HepG2 (cell line): ENCODE measurements around the gene OR10P1. TPM values are rescaled to one million over a fixed set of nuclear protein-coding genes. Genes with fewer than 3 reads are reported as not detected.

Source experiments
- ATAC-seq: fragments of 200-7000 bp; cut with Tn5 transposase; 3 replicates; pipeline ENCODE4 v1.9.1; 2020; ENCODE audit warnings: mild to moderate bottlenecking, moderate library complexity
- BruUV-seq: library from RNA; stranded (reverse); fragments of 400-500 nt; replicated peaks from 2 replicates; lab custom pipeline; 2021; lab: Mats Ljungman, UMichigan
- CTCF ChIA-PET: fragments of 300-600 bp; formaldehyde crosslinking; extraction: SDS; loops from one replicate; lab custom pipeline; 2021; ENCODE audit warnings: low total read pairs, inconsistent platforms, low intra/inter-chr PET ratio; lab: Yijun Ruan, JAX
- POLR2A ChIA-PET: fragments of 350-600 bp; sonication (Branson Sonifier 250); formaldehyde crosslinking; loops from one replicate; lab custom pipeline; 2020; ENCODE audit warnings: antibody characterized with exemption, inconsistent platforms; lab: Yijun Ruan, JAX
- DNase-seq: peaks from one replicate; pipeline ENCODE4 v3.0.0-alpha.2; 2015; ENCODE audit warnings: low spot score
- FAIRE-seq: peaks from 3 replicates; lab custom pipeline; 2011; peaks lifted over from hg19 to GRCh38; lab: Jason Lieb, UNC
- H2AFZ ChIP-seq: one replicate; pipeline ENCODE4 v1.6.1; 2011; ENCODE audit warnings: low read length, inconsistent platforms
- H3K27ac ChIP-seq: fragments of 300-600 bp; 3 replicates; pipeline ENCODE4 v1.8.0; 2011; ENCODE audit warnings: mixed run types, mild to moderate bottlenecking, mixed read lengths, low read length, inconsistent platforms; ENCODE audit not compliant: insufficient read depth; ENCODE audit errors: extremely low read length
- H3K27me3 ChIP-seq, 2 experiments: fragments of 200-600 bp in 1 of 2; 2 replicates in 1 of 2; 3 replicates in 1 of 2; pipeline versions ENCODE4 v1.6.0 to v1.8.0; 2011; ENCODE audit warnings: low read length in 2 of 2, mild to moderate bottlenecking in 2 of 2, moderate library complexity in 2 of 2, inconsistent platforms in 1 of 2; ENCODE audit not compliant: insufficient read depth in 2 of 2, control insufficient read depth in 1 of 2
- H3K36me3 ChIP-seq, 2 experiments: fragments of 200-600 bp in 1 of 2; replicated peaks in 1 of 2; 2 replicates in 1 of 2; 3 replicates in 1 of 2; pipeline versions ENCODE4 v1.5.1 to v1.8.0; 2011; ENCODE audit warnings: low read length in 2 of 2, inconsistent platforms in 1 of 2; ENCODE audit not compliant: insufficient read depth in 2 of 2, control insufficient read depth in 1 of 2
- H3K4me1 ChIP-seq: 2 replicates; pipeline ENCODE4 v1.5.1; 2012; ENCODE audit warnings: low read length, inconsistent platforms; ENCODE audit not compliant: insufficient read depth
- H3K4me2 ChIP-seq: 2 replicates; pipeline ENCODE4 v1.6.0; 2011; ENCODE audit warnings: low read depth, low read length, inconsistent platforms
- H3K4me3 ChIP-seq, 3 experiments: fragments of 200-600 bp in 1 of 3; sonication (generic), shearing (Covaris generic) in 1 of 3; replicated peaks in 1 of 3; 2 replicates each; pipeline ENCODE4 v1.5.1; 2011 to 2016; ENCODE audit warnings: low read length in 3 of 3, inconsistent platforms in 2 of 3, low read depth in 2 of 3, mild to moderate bottlenecking in 2 of 3, control low read depth in 1 of 3, mixed read lengths in 1 of 3; ENCODE audit not compliant: insufficient read depth in 1 of 3
- H3K79me2 ChIP-seq: one replicate; pipeline ENCODE4 v1.6.1; 2011; ENCODE audit warnings: low read length, inconsistent platforms; ENCODE audit not compliant: insufficient read depth
- H3K9ac ChIP-seq: 2 replicates; pipeline ENCODE4 v1.6.0; 2011; ENCODE audit warnings: mild to moderate bottlenecking, low read depth, low read length, inconsistent platforms; ENCODE audit not compliant: insufficient read depth
- H3K9me3 ChIP-seq: 2 replicates; pipeline ENCODE4 v1.5.1; 2012; ENCODE audit warnings: mild to moderate bottlenecking, low read length
- H4K20me1 ChIP-seq: 2 replicates; pipeline ENCODE4 v1.6.0; 2011; ENCODE audit warnings: inconsistent platforms, mild to moderate bottlenecking, low read length, moderate library complexity; ENCODE audit not compliant: insufficient read depth
- ATF4 ChIP-seq, 2 experiments: fragments of 450-650 bp in 1 of 2; sonication (generic) in 1 of 2; formaldehyde crosslinking; IDR thresholded peaks; 2 replicates each; pipeline versions ENCODE4 v1.5.0 to v1.8.0; 2020 to 2022; ENCODE audit warnings: mild to moderate bottlenecking in 1 of 2, missing genetic modification reagents in 1 of 2
- CHD2 ChIP-seq: IDR thresholded peaks from 2 replicates; pipeline ENCODE4 v1.6.1; 2011; ENCODE audit warnings: low read depth, low read length, improper control_type of control experiment
- EHMT2 ChIP-seq: fragments of 200-600 bp; sonication (generic); IDR thresholded peaks from 2 replicates; pipeline ENCODE4 v1.7.0; 2017; ENCODE audit warnings: antibody characterized with exemption, low read depth, low read length, borderline replicate concordance
- FOXP4 ChIP-seq: sonication (generic); formaldehyde crosslinking; IDR thresholded peaks from 2 replicates; pipeline ENCODE4 v1.4.0; 2020; ENCODE audit warnings: missing genetic modification reagents
- NFIC ChIP-seq: IDR thresholded peaks from 2 replicates; pipeline ENCODE4 v1.6.1; 2012; ENCODE audit warnings: mild to moderate bottlenecking, low read length, inconsistent platforms
- RNF219 ChIP-seq: sonication (generic); formaldehyde crosslinking; IDR thresholded peaks from 2 replicates; pipeline ENCODE4 v1.5.0; 2020; ENCODE audit warnings: mild to moderate bottlenecking, missing genetic modification reagents
- SOX5 ChIP-seq: IDR thresholded peaks from 2 replicates; pipeline ENCODE4 v1.6.1; 2016; ENCODE audit warnings: borderline replicate concordance
- TERF1 ChIP-seq: sonication (generic); formaldehyde crosslinking; IDR thresholded peaks from 2 replicates; pipeline ENCODE4 v1.8.0; 2022; ENCODE audit warnings: mild to moderate bottlenecking, missing genetic modification reagents, moderate library complexity
- YEATS2 ChIP-seq: sonication (generic); formaldehyde crosslinking; IDR thresholded peaks from 2 replicates; pipeline ENCODE4 v1.4.0; 2020; ENCODE audit warnings: missing genetic modification reagents, borderline replicate concordance
- ZBTB33 ChIP-seq: sonication (generic); formaldehyde crosslinking; IDR thresholded peaks from 2 replicates; pipeline ENCODE4 v1.4.0; 2020; ENCODE audit warnings: missing genetic modification reagents
- ZNF3 ChIP-seq: IDR thresholded peaks from 2 replicates; pipeline ENCODE4 v1.7.0; 2017; ENCODE audit warnings: inconsistent platforms
- ZNF766 ChIP-seq: sonication (generic); formaldehyde crosslinking; IDR thresholded peaks from 2 replicates; pipeline ENCODE4 v1.5.0; 2020; ENCODE audit warnings: missing genetic modification reagents, borderline replicate concordance
- WGBS: methylation state at CpG from one replicate; pipeline ENCODE4 v1.1.6; 2017; ENCODE audit warnings: low lambda C conversion rate; 5-methylcytosine and 5-hydroxymethylcytosine counted together
- in situ Hi-C: cut with HindIII; loops from 2 replicates; pipeline ENCODE4 v1.10.0; 2017; ENCODE audit warnings: low pct_unique_long_range_greater_than_20kb; ENCODE audit not compliant: extremely low pct_ligation_motif_present
- intact Hi-C: fragments of 100-400 bp; cut with micrococcal nuclease; formaldehyde crosslinking; loops from one replicate; pipeline ENCODE4 v1.10.0; 2022; ENCODE audit not compliant: unreplicated experiment
- polyA plus RNA-seq, 8 experiments: library from polyadenylated mRNA; depleted of rRNA in 3 of 8; stranded (reverse) in 7 of 8; unstranded in 1 of 8; fragments of >200 nt; fragmentation: Illumina TruSeq in 4 of 8; extraction: Trizol in 4 of 8; gene quantifications; 2 replicates each; pipeline versions ENCODE4 v1.2.1 to v1.2.3, GENCODE V29; 2011 to 2016; ENCODE audit warnings: low read depth in 4 of 8, missing spikeins in 1 of 8, mixed read lengths in 1 of 8; ENCODE audit not compliant: insufficient read depth in 1 of 8
- total RNA-seq, 5 experiments: library from RNA; depleted of rRNA; stranded (reverse); fragments of >200 nt; fragmentation: Illumina TruSeq; extraction: Trizol; gene quantifications; 2 replicates each; pipeline ENCODE4 v1.2.3, GENCODE V29; 2016; ENCODE audit warnings: low read depth in 1 of 5

Gene OR10P1
- total and polyA plus RNA-seq, 2 of the 13 experiments (the other 11 are each of a cell fraction or from before 2014, with no cell fraction given), result not detected

GRCh38 chr12:55673638-55674037 lies 36.9 kb downstream of the OR10P1 start (continued):
- TF ChIP-seq ATF4 (CRISPR knock-in tag; IDR thresholded peaks at IDR 0.05) (no peak), ZBTB33 (CRISPR knock-in tag) (no peak)

- 41% methylated on average over 8 of the region's 8 CpGs for WGBS
- in situ Hi-C loops (no loop called here), intact Hi-C loops (no loop called here)
- Histone ChIP-seq H3K36me3 (no peaks in the 10 kb centered on the region), H3K9ac (no peak overlapping the region), H2AFZ (no peak overlapping the region), H3K27me3 (no peaks in the 10 kb centered on the region; a peak in 1 of 5 replicates), H4K20me1 (no peaks in the 10 kb centered on the region), H3K4me1 (peaks cover 2% of the 10 kb centered on the region; the same call in 1 of the 2 replicates), H3K4me3 (no peak overlapping the region), H3K4me2 (no peak overlapping the region), H3K27ac (no peak overlapping the region), H3K9me3 (no peaks in the 10 kb centered on the region), H3K79me2 (no peaks in the 10 kb centered on the region)
- CTCF ChIA-PET, result no interaction called here
- POLR2A ChIA-PET, result no interaction called here
- BruUV-seq, result no TSS peak
- DNase-seq (no peak), FAIRE-seq (no peak), ATAC-seq (no peak)
- TF ChIP-seq YEATS2 (CRISPR knock-in tag) (no peak), RNF219 (CRISPR knock-in tag) (no peak), NFIC (no peak), CHD2 (no peak), EHMT2 (no peak), SOX5 (no peak), ZBTB33 (CRISPR knock-in tag) (no peak), FOXP4 (no peak), ZNF3 (CRISPR knock-in tag) (no peak), ZNF766 (CRISPR knock-in tag) (no peak), TERF1 (CRISPR knock-in tag) (no peak)
These were observed 39.0 kb downstream of the OR10P1 start for GRCh38 chr12:55675666-55676065.
